HFF-Myc (cell line): Measurements from ENCODE around the gene TMEM238.

Experiments used
- DNase-seq: peaks from one replicate; pipeline ENCODE4 v3.0.0-alpha.2; 2011; ENCODE audit warnings: low read depth; ENCODE audit errors: extremely low read depth
- H3K4me3 ChIP-seq: replicated peaks from 2 replicates; pipeline ENCODE4 v1.5.1; 2011; ENCODE audit warnings: low read depth, mild to moderate bottlenecking, control low read depth, low read length
- CTCF ChIP-seq: IDR thresholded peaks from 2 replicates; pipeline ENCODE4 v1.5.1; 2012; ENCODE audit warnings: mild to moderate bottlenecking, low read depth, low read length, control low read depth; ENCODE audit errors: missing control alignments

TMEM238 gene

DNA sequence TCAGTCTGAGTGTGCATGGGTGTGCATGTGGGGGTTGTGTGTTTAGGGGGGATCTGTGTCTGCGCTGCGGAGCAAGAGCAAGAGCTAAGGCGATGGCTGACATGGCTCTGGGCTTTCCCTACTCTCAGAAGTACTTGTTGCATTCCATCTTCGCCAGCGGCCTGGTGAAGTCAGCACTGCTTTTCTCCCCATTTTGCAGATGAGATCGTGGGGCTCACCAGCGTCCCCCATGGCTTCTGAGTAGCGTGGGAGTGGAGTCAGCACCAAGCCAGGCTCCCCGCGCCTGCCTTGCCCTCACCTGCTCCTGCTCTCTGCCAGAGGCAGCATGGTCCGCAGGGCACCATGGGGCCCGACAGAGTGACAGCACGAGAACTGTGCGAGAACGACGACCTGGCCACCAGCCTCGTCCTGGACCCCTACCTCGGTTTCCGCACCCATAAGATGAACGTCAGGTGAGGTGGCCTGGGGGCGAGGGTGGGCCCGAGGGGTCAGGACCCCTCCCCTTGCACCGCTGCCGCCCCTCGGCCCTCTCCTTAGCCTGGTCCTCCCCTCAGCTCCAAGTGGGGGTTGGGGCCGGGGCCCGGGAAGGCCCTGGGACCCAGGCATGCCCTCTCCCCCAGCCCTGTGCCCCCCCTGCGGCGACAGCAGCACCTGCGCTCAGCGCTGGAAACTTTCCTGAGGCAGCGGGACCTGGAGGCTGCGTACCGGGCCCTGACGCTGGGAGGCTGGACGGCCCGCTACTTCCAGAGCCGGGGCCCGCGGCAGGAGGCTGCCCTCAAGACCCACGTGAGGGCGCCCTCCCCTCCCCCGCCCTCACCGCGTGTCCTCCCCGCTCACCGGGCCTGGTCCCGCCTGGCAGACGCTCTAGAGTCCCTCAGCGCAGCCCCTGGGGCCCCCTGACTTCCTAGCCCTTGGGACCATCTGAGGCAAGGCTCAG lies 42.2 kb downstream of the TMEM238 start:
- no peak for DNase-seq
- H3K4me3 ChIP-seq: peak overlapping the region; percentile 67
- TF ChIP-seq CTCF: no peak

- no peak for DNase-seq
- H3K4me3 ChIP-seq: peak overlapping the region; percentile 67
- TF ChIP-seq CTCF: no peak
Observed at GRCh38 chr19:55341171-55341588, 42.9 kb downstream of the TMEM238 start.

- H3K4me3 ChIP-seq: peak overlapping the region; percentile 67
- no peak for TF ChIP-seq CTCF
- no peak for DNase-seq
Observed at GRCh38 chr19:55340784-55341147, 43.3 kb downstream of the TMEM238 start.

- no peak for DNase-seq
- peak overlapping the region; percentile 67 for H3K4me3 ChIP-seq
- no peak for TF ChIP-seq CTCF
Observed at GRCh38 chr19:55339889-55340783, 44.0 kb downstream of the TMEM238 start.

- peak; percentile 100 for DNase-seq
- TF ChIP-seq CTCF: peak; percentile 24
- H3K4me3 ChIP-seq: peak within 1 kb of the TSS; percentile 67
Observed at GRCh38 chr19:55339105-55339888, 44.8 kb downstream of the TMEM238 start, which contains the start of gene KMT5C. TSS of gene KMT5C (plus strand) at chr19:55339876. CDS start at chr19:55341937, 2,061 bp downstream.

DNA sequence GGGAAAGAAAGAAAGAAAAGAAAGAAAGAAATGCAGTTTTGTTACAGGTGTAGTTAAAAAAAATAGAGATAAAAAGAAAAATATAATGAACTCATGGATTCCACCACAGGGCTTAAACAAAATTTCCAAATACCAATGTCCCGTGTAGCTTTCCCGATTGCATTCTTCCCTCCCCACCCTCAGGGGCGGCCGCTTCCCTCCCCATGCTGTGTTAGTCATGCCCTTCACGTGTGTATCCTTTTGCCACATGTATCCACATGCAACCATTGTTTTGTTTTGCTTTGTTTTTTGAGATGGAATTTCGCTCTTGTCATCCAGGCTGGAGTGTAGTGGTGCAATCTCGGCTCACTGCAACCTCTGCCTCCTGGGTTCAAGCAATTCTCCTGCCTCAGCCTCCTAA lies 48.0 kb downstream of the TMEM238 start:
- DNase-seq: no peak
- no peak overlapping the region for H3K4me3 ChIP-seq
- TF ChIP-seq CTCF: no peak
